Fibroblast of upper back skin (primary cell): ENCODE results near the gene RHOBTB1.
"Not testable (repeated sequence)": the region's sequence is repeated elsewhere in the genome, so short reads cannot be mapped to it uniquely, and the experiment has no call there.

Source experiments
- DNase-seq: peaks from one replicate; pipeline ENCODE4 v3.0.0-alpha.2; 2013

RHOBTB1 gene

DNA sequence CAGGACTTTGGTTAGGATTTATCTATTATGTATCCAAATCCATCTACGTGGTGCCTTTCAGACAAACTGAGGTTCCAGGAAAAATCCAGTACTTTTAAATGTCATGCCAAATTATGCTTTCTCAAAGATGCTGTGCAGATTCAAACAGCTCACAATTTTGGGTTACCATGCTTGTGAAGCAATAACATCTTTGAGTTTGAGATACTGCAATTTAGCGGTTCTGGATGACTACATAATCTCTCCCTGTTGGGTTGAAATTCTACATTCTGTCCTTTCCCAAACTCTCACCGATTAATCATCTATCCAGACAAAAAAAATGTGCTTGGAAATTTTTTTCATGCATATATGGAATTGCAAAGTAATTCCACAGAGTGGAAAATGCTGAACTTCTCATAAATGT, 3.5 kb downstream of the RHOBTB1 start:
- DNase-seq: peak; percentile 74

DNA sequence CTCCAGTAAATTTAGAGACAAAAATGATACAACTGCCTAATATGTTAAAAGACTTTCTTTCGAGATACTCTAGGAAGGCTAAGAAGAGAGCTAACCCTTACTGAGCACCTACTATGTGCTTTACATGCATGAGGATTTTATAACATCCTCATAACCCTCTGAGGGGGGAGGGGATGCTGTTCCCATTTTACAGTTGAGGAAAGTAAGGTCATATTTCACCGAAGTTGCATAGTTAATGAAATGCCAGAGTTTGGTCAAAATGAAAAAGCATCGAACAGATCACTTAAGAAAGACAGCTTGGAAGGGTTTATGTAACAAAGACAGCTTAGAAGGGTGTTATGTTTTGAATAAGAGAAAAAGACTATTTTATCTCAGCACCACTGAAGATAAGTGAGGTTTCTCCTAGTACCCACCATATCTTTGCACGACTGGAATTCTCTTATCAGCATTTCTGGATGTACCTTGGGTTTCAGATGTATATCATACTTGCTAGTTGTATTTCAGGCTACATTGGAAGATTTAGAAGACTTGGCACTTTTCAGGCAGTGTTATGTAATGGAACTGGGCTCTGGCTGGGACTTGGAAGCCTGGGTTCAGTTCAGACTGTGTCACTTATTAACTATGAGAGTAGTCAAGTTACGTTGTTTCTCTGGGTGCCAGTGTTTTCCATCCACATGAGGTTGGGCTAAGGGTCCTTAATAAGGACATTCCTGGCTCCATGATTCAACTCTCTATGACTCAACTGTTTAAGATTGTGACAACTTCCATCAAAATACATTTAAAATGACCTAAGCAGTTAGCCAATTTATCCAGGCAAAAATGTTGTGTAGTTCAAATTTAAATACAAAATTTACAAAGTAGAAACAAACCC, 6.0 kb downstream of the RHOBTB1 start:
- DNase-seq: peak; percentile 68

- DNase-seq: no peak
These were observed 7.0 kb downstream of the RHOBTB1 start for GRCh38 chr10:60937022-60937421.

- DNase-seq: no peak
These were observed 9.5 kb downstream of the RHOBTB1 start for GRCh38 chr10:60934215-60935175.

DNA sequence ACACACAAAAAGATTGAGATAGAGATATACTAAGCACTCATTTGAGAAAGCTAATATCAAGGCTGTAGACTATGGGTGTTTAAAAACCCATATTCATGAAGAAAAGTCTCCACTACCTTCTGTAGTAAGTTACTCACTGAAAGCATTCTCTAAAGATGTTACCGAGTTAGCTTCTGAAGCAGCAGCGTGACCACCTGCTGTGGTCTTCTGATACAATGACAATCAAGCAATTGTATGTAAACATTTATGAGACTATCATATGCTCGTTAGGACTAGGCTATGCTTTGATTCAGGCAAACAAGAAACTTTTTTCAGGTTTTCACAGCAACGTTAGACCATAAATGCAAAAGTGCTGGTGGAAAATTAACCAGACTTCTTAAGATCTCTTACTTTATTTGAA, 11.2 kb downstream of the RHOBTB1 start:
- no peak for DNase-seq

DNA sequence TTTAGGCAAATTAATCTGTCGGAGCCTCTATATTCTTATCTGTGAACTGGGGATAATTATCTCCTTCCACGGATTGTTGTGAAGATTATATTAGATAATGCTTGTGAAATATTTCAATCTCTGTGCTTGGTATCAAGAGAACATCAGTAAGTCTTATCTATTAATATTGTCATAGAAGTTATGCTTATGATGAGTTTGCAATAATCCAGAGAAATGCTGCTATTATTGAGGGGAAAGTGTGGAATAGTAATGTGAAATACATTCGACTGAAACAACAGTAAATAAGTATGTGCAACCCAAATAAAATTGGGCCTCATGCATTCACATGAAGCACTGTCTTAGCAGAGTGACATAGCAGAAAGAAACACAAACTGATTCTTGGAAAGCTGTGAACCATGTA, 13.7 kb downstream of the RHOBTB1 start:
- DNase-seq: no peak

DNA sequence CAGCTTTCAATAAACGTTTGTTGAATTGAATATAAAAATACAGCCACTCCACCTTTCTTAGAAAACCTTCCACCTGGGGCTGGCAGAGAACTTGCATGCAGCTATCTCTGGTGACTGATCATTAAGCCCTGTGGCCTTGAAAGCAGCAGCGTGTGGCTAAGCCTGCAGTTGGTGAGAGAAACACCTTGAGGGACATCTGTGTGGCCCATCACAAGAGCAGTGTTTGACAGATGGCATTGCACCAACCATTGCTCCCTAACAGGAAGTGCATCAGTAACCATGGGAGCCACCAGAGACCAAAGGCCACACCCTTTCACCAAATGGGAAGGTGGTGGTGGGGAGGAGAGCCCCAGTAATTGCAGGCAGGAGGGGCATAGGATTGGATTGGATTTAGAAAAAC, 22.4 kb downstream of the RHOBTB1 start:
- no peak for DNase-seq

DNA sequence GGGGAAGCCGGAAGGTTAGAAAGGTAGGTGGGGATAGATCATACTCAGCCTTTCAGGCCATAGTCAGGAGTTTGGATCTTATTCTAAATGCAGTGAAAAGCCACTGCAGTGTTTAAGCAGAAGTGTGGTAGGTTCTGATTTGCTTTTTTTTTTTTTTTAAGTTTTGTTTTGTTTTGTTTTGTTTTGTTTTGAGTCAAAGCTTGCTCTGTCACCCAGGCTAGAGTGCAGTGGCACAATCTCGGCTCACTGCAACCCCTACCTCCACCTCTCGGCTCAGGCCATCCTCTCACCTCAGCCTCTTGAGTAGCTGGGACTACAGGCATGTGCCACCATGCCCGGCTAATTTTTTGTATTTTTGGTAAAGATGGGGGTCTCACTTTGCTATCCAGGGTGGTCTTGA, 23.5 kb downstream of the RHOBTB1 start:
- no peak for DNase-seq

DNA sequence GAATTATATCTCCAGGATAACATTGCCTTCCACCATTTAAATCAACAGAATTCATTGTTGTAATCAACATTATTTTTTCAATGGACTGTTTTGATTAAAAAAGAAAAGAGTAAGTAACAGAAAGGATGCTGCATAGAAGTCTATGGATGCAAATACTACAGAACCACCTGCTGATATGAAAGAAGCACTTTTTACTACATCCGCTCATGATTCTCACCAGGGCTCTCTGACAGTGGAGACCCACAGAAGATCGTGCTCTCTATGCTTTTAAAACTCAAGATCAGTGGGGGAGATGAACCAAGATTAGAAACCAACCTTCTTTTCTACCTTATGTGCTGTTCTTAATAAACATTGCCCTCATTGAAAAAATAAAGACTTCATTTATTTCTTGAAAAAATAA, 24.4 kb downstream of the RHOBTB1 start:
- DNase-seq: no peak

GRCh38 chr10:60917331-60918280, 26.4 kb downstream of the RHOBTB1 start:
- DNase-seq: peak; percentile 67

GRCh38 chr10:60916025-60916424, 28.0 kb downstream of the RHOBTB1 start:
- peak; percentile 48 for DNase-seq

DNA sequence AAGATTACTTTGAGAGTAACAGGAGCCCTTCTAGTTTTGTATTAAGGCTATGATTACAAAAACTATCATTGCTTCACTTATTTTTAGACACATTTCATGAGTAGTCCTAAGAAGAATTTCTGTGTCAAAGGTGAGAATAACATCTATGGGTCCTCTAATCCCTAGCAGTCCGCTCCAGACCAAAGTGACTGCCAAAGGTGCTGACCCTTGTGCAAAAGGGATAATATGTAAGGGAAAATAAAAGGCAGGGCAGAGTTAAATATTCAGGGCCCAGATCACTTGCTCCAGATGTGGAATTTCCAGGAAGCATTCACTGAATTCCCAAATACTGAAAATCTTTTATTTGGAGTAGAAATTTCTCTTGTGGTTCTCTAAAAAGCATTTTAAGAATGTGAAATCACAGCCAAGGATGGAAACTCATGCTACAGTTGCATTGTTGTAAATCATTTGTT, 29.3 kb downstream of the RHOBTB1 start:
- peak; percentile 99 for DNase-seq

DNA sequence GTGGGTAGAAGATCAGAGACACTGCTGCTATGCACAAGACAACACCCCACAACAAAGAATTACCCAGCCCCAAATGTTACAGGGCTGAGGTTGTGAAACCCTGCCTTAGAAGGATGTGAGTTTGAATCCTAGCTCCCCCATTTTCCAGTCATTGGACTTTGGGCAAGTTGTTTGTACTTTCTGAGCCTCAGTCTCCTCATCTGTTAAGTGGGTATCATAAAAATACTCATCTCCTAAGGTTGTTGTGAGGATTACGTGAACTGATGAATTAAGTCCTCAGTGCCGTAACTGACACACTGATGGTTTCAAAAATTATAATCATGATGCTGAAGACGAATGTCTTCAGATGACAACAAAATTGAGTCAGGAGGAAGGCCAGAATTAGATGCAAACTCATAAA, 30.3 kb downstream of the RHOBTB1 start:
- DNase-seq: no peak

DNA sequence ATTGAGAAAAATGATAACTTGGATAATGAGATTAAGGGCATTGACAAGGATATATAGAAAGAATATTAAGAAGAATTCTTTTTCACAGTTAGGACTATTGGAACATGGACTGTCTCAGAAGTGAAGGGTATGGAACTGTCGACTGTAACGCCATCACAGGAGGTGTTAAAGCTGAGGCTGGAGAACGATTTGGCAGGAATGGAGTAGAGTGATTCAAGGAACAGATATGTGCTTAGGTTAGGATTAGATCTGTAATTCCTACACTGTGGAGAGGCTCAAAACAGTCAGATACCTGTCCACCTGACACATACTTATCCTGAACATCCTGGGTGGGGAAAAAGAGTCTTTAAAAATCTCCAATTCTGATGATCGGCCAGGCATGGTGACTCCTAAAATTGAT, 30.9 kb downstream of the RHOBTB1 start:
- DNase-seq: no peak

DNA sequence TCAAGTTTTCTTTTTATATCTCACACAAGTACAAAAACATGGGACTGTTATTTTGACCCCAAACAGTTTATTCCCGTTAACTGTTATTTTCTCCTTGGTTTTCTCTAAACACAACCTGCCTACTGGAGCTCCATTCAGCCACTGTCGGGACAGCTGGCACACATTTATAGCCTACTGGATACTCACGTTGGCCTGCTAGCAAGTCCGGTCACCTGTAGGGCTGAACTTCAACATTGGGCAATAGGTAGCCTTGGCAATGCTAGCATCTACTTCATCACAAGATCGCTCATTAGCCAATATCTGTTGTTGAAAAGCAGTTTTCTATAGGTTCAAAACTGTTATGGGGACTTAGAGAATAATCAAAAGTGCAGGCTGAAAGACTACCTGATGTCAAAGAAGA, 32.3 kb downstream of the RHOBTB1 start:
- no peak for DNase-seq

GRCh38 chr10:60911216-60911615, 32.8 kb downstream of the RHOBTB1 start:
- DNase-seq: no peak

- no peak for DNase-seq
These were observed 33.4 kb downstream of the RHOBTB1 start for GRCh38 chr10:60910543-60910942.

DNA sequence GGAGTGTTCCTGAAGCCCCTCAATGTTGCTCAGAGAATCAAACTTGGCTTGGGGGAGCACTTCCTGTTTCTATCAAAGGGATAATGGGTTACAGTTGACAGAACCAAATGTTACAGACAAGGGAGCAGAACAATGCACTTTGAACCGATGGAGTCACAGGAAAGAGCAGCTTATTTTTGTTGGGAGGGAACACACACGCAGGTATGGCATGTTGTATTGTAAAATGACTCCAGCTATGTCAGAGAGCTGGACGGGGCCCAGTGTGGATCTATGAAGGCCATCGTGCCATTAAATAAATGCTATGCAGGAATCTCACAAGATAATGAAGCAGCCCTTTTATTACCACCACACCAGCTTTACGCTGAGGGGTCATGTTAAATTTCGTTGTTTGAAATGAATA, 35.1 kb downstream of the RHOBTB1 start:
- DNase-seq: no peak

DNA sequence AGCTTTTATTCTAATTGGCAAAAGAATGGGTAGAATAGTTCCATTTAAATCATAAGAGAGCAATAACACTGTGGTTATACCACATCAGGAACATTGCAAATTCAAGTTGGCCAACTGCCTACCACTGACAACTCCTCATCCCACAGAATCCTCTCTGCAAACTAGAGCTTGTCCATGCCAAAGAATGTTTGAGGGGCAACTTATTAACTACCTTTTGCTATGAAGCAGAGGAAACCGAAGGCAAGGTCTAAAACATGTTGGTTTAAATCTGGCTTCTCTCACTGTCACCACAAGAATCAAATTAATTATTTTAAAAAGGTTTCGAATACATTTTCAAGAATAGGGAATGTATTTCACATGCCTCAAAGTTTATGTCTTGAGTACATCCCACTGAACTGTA, 36.0 kb downstream of the RHOBTB1 start:
- peak; percentile 27 for DNase-seq

- DNase-seq: no peak
These were observed 36.7 kb downstream of the RHOBTB1 start for GRCh38 chr10:60907236-60907635.

DNA sequence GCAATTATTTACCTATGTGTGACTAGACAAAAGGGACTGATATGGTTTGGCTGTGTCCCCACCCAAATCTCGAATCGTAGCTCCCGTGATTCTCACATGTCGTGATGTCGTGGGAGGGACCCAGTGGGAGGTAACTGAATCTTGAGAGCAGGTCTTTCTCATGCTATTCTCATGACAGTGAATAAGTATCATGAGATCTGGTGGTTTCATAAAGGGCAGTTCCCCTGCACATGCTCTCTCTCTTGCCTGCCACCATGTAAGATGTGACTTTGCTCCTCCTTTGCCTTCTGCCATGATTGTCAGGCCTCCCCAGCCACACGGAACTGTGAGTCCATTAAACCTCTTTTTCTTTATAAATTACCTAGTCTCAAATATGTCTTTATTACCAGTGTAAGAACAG, 37.2 kb downstream of the RHOBTB1 start:
- not testable (repeated sequence) for DNase-seq

- no peak for DNase-seq
These were observed 37.6 kb downstream of the RHOBTB1 start for GRCh38 chr10:60906411-60906810.

- no peak for DNase-seq
These were observed 38.4 kb downstream of the RHOBTB1 start for GRCh38 chr10:60905580-60905979.
